Adrenal gland (tissue), 12 donors: Measurements from ENCODE around the gene KATNIP. TPM values are rescaled to one million over a fixed set of nuclear protein-coding genes. Genes with fewer than 3 reads are reported as not detected.

Experiments used
- DNase-seq, 7 donors: peaks; one replicate each; pipeline ENCODE4 v3.0.0-alpha.2; 2019 to 2020
- H3K27ac ChIP-seq, 5 donors: fragments of 200-600 bp; sonication (generic) in 4 of 5; 1 replicate in 3 of 5; 2 replicates in 2 of 5; pipeline versions ENCODE4 v1.5.1 to v1.8.0; 2016 to 2020; ENCODE audit warnings: mild to moderate bottlenecking in 1 of 5
- H3K27me3 ChIP-seq: fragments of 200-600 bp; 2 replicates; pipeline ENCODE4 v1.8.0; 2021
- H3K36me3 ChIP-seq, 2 donors: fragments of 200-600 bp; replicated peaks in 1 of 2; 1 replicate in 1 of 2; 2 replicates in 1 of 2; pipeline versions ENCODE4 v1.5.1 to v1.8.0; 2018 to 2022
- H3K4me1 ChIP-seq, 2 donors: fragments of 200-600 bp; replicated peaks in 1 of 2; 1 replicate in 1 of 2; 2 replicates in 1 of 2; pipeline versions ENCODE4 v1.5.1 to v1.8.0; 2018 to 2021
- H3K4me3 ChIP-seq, 4 donors: fragments of 200-600 bp; sonication (generic) in 3 of 4; one replicate each; pipeline ENCODE4 v1.5.1; 2016 to 2018
- H3K9me3 ChIP-seq, 3 donors: fragments of 200-600 bp; sonication (generic) in 1 of 3; replicated peaks in 1 of 3; 1 replicate in 2 of 3; 2 replicates in 1 of 3; pipeline versions ENCODE4 v1.5.1 to v1.8.0; 2016 to 2021
- POLR2A ChIP-seq, 2 donors: fragments of 450-650 bp; IDR thresholded peaks; one replicate each; pipeline ENCODE4 v1.6.1; 2017; ENCODE audit warnings: antibody characterized with exemption in 2 of 2, mild to moderate bottlenecking in 2 of 2, moderate library complexity in 1 of 2
- WGBS, 4 donors: extraction: QIAGEN DNeasy Blood & Tissue Kit in 2 of 4; methylation state at CpG; one replicate each; pipeline versions ENCODE4 v1.1.5 to v1.1.7; 2013 to 2017; 5-methylcytosine and 5-hydroxymethylcytosine counted together
- intact Hi-C, 2 donors: fragments of 100-400 bp; cut with DNase I; formaldehyde crosslinking; loops; one replicate each; pipeline versions ENCODE4 v1.14.1 to v1.15.0; 2022 to 2023
- polyA plus RNA-seq, 3 donors: library from polyadenylated mRNA; stranded (reverse); fragments of 200-250 nt in 2 of 3; fragments of 350-450 nt in 1 of 3; fragmentation: Illumina TruSeq in 1 of 3; extraction: RNeasy Lipid Tissue Mini Kit (QIAGEN cat#74804) in 1 of 3; gene quantifications; one replicate each; pipeline ENCODE4 v1.2.3, GENCODE V29; 2013 to 2014
- total RNA-seq, 9 donors: library from RNA; depleted of rRNA in 4 of 9; stranded (reverse); fragments of >200 nt in 4 of 9; fragments of 120-200 nt in 1 of 9; fragmentation: NEBNext Ultra II Directional in 1 of 9; extraction: Animal tissue kit (Norgen Biotek cat#: 25700) in 1 of 9; gene quantifications; one replicate each; pipeline versions ENCODE4 v1.1.0 to v1.2.4, GENCODE V29; 2013 to 2023
- TF ChIP-seq, protein P1 (sequence below), 6 experiments: fragments of 450-650 bp in 4 of 6; fragments of 200-600 bp in 2 of 6; sonication (generic) in 1 of 6; IDR thresholded peaks; 1 replicate in 5 of 6; 2 replicates in 1 of 6; pipeline versions ENCODE4 v1.5.1 to v1.8.0; 2016 to 2021; ENCODE audit warnings: antibody characterized with exemption in 6 of 6, mild to moderate bottlenecking in 2 of 6, moderate library complexity in 1 of 6
- donor health status: healthy with polysubstance abuse.
- donor health status: Bipolar disorder and iron deficiency.
- donor health status: DM: yes; HTN: yes; CAD: no.
- donor health status: DM: no; HTN: no; CAD: no.
- donor health status: DM: no; HTN: no; CAD: no.
- donor health status: DM: yes; HTN: yes; CAD: no.

Gene KATNIP
- total and polyA plus RNA-seq, 12 donors, result 9.1 to 80.4 (median 16.9) TPM

DNA sequence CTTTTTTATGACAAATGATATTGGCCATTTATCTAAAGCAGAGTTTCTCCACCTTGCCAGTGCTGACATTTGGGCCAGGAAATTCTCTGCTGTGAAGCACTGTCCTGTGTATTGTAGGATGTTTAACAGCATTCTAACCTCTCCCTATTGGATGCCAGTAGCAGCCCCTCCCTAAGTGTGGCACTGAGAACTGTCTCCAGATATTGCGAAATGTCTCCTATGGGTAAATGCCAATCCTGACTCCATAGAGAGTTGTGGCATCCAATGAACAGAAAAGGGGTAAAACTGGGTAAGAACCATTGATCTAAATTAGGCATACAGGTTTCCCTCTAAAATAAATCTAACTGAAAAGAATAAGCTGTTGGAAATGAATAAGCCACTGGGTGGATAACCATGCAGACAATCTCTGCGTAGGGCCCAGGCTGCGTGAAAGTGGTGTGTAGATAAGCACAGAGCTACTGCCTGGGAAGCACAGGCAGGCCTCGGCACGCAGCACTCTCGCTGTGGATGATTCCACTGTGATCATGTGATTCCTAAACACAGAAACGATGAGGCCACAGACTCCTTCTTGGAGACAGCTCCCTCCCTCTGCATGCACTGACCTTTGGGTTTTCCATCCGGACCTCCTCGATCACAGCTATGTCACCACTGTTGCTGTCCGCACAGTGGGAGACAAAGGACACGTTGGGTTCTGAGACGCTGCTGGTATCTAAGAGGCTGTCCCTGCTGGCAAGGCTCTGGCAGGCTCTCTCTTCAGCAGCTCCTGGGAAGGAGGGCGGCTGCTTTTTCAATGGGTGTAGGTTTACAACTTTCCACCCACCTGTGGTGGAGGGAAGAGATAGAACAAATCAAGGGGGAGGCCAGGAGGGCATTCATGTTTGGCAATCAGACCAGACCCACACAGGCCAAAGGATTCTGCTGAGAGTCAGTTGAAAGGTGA lies 44.4 kb upstream of the KATNIP start:
- 87 to 95% (median 91%) methylated on average over 13 of the region's 13 CpGs for WGBS, 4 donors
- no peak overlapping the region for H3K4me3 ChIP-seq
- peak in 1 of 7 donors; percentile 13 for DNase-seq
- no peak overlapping the region for H3K27ac ChIP-seq
- no peak for TF ChIP-seq POLR2A (IDR thresholded peaks at IDR 0.05)
- TF ChIP-seq, protein P1, sequence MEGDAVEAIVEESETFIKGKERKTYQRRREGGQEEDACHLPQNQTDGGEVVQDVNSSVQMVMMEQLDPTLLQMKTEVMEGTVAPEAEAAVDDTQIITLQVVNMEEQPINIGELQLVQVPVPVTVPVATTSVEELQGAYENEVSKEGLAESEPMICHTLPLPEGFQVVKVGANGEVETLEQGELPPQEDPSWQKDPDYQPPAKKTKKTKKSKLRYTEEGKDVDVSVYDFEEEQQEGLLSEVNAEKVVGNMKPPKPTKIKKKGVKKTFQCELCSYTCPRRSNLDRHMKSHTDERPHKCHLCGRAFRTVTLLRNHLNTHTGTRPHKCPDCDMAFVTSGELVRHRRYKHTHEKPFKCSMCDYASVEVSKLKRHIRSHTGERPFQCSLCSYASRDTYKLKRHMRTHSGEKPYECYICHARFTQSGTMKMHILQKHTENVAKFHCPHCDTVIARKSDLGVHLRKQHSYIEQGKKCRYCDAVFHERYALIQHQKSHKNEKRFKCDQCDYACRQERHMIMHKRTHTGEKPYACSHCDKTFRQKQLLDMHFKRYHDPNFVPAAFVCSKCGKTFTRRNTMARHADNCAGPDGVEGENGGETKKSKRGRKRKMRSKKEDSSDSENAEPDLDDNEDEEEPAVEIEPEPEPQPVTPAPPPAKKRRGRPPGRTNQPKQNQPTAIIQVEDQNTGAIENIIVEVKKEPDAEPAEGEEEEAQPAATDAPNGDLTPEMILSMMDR (IDR thresholded peaks at IDR 0.05), result no peak
- no peaks in the 10 kb centered on the region for H3K9me3 ChIP-seq
- H3K27me3 ChIP-seq, result no peaks in the 10 kb centered on the region
- intact Hi-C loops, result no loop called here
- no peaks in the 10 kb centered on the region for H3K4me1 ChIP-seq
- H3K36me3 ChIP-seq, result peaks cover 0 to 97% of the 10 kb centered on the region in 2 donors

DNA sequence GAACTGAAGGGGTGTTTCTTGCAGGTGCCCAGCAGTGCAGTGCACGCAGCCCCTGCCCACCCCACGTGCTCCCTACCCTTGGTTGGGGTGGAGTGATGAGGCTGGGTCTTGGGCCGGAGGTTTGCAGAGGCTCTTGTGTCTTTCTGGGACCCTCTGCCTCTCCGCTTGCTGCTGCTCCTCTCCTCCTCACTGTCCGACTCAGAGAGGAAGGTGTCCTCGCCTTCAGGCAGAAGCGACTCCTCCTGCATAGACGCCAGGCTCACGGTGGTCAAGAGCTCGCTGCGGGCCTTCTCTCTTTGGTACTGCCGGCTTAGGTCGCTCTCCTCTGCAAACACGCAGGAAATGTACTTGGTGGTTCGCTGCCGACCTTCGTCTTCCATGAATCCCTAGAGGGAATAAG lies 43.2 kb upstream of the KATNIP start:
- no peak overlapping the region for H3K4me3 ChIP-seq
- intact Hi-C loops, result no loop called here
- H3K36me3 ChIP-seq, result peaks cover 0 to 97% of the 10 kb centered on the region in 2 donors
- no peak overlapping the region for H3K27ac ChIP-seq
- H3K9me3 ChIP-seq, result no peaks in the 10 kb centered on the region
- H3K4me1 ChIP-seq, result no peaks in the 10 kb centered on the region
- 93 to 97% (median 94%) methylated on average over 13 to 17 of the region's 17 CpGs for WGBS, 4 donors
- no peak for TF ChIP-seq POLR2A (IDR thresholded peaks at IDR 0.05)
- TF ChIP-seq, protein P1 (IDR thresholded peaks at IDR 0.05), result no peak
- H3K27me3 ChIP-seq, result no peaks in the 10 kb centered on the region
- DNase-seq, result no peak

- Histone ChIP-seq H3K27ac (no peak overlapping the region), H3K4me1 (no peaks in the 10 kb centered on the region), H3K27me3 (no peaks in the 10 kb centered on the region), H3K9me3 (no peaks in the 10 kb centered on the region), H3K36me3 (peaks cover 0 to 85% of the 10 kb centered on the region in 2 donors), H3K4me3 (no peak overlapping the region)
- intact Hi-C loops, result no loop called here
- DNase-seq, result no peak
- 91 to 97% (median 92%) methylated on average over 9 of the region's 9 CpGs for WGBS, 4 donors
- no peak for TF ChIP-seq POLR2A (IDR thresholded peaks at IDR 0.05)
- TF ChIP-seq, protein P1 (IDR thresholded peaks at IDR 0.05), result no peak
Observed at GRCh38 chr16:27508476-27508875, 41.5 kb upstream of the KATNIP start.

GRCh38 chr16:27511657-27512448 lies 38.1 kb upstream of the KATNIP start:
- Histone ChIP-seq H3K9me3 (no peaks in the 10 kb centered on the region), H3K4me1 (no peaks in the 10 kb centered on the region), H3K36me3 (peaks cover 0 to 56% of the 10 kb centered on the region in 2 donors), H3K4me3 (no peak overlapping the region), H3K27ac (no peak overlapping the region), H3K27me3 (no peaks in the 10 kb centered on the region)
- WGBS, 4 donors, result 82 to 89% (median 85%) methylated on average over 22 of the region's 22 CpGs
- TF ChIP-seq POLR2A (IDR thresholded peaks at IDR 0.05), result no peak
- TF ChIP-seq, protein P1 (IDR thresholded peaks at IDR 0.05), result no peak
- intact Hi-C loops, result no loop called here
- DNase-seq, result no peak
